HG02938 (cell line): Measurements from ENCODE around the gene GPR107.

ENCODE experiments used
- ATAC-seq: cut with Tn5 transposase; IDR thresholded peaks from one replicate; pipeline ENCODE4 v1.9.1; 2021; ENCODE audit warnings: mild to moderate bottlenecking, moderate library complexity; ENCODE audit not compliant: unreplicated experiment

The GPR107 gene

DNA sequence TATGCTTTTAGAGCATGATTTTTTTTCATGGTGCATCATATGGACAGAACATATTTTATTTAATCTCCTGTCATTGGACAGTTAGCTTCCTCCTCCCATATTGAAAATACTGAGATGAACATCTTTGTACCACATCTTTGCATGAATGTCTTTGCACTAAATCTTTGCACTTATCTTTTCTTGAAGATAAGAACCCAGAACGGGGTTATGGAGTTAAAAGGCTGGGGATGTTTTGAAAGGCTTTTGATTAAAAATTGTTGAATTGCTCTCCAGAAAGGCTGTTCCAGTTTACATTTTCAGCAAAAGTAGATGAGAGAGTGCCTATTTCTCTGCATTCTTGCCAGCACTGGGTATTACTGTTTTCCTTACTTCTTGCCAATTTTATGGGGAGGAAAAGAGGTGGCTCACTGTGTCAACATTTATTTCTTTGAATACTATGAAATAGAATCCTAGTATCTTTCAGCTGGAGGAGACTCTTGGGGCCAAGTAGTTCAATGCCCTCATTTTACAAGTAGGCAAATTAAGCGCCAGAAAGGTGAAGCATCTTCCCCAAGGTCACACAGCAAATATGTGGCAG is 125.7 kb downstream of the GPR107 start:
- ATAC-seq = no peak

DNA sequence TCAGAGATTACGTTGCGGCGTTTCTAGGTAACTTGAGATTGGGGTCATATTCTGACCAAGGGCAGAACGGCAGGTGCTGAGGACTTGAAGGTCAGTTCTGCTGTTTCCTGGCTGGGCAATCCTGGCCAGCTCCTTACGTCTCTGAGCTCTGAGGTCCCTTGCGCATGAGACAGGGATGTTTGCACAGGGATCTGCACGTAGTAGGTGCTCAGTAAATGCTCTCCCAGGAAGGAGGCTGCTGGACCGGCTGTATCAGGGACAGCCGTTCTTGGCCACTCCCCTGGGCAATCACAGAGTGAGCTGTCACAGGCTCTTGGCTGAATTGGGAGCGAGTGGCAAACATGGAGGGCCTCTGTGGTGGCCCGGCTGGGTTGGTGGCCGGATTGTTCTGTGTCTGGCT is 126.8 kb downstream of the GPR107 start:
- no peak for ATAC-seq

DNA sequence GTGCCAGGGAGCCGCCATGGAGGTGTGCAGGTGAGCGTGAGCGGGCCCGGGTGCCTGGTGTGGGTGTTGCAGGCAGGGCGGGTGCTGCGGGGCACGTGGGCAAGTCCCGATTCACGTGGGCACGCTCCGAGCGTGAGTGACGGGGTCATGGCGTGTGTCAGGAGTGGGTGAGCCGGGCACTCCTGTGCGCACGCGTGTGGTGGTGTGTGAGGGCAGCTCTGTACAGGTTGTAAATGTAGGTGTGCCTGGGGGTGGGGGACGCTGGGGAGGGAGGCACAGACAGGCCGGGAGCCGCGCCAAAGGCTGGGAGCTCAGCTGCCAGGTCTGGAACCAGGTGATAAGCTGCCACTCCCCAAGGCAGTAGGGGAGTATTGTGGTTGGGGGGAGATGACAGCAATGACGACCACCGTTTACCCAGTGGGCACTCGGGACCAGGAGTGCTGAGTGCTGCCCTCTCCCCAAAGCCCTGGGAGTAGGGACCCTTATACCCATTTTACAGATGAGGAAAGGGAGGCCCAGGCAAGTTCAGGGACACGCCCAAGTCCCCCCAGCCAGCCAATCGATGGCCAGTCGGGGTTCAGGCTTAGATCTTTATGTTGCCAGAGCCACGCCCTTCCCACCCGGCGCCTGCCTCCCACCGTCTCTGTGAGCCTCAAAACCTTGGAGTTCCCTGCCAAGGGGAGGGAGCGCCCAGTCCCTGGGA is 128.1 kb downstream of the GPR107 start:
- ATAC-seq = no peak

DNA sequence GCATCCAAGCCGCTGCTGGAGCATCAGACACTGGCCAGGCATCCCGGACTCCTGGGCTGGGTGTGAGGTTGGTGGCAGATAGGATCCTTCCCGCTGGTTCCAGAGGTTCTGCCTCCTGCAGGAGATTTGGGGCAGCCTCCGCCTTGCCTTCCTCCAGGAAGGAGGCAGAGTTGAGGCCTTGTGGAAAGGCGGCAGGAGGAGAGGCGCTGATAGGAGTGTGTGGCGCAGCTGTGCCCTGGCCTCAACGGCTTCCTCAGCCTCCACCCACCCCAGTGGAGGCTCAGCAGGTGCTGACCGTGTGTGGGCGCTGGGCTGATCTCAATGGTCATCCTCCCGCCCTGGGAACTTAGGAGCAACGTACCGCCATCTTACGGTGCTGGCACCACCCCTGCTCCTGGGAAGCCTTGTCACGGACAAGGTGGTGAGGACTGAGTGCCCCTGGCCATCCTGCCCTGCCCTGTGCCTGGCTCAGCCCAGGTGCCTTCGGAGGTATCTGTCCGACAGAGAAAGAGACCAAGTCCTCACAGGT is 128.7 kb downstream of the GPR107 start:
- ATAC-seq = no peak

DNA sequence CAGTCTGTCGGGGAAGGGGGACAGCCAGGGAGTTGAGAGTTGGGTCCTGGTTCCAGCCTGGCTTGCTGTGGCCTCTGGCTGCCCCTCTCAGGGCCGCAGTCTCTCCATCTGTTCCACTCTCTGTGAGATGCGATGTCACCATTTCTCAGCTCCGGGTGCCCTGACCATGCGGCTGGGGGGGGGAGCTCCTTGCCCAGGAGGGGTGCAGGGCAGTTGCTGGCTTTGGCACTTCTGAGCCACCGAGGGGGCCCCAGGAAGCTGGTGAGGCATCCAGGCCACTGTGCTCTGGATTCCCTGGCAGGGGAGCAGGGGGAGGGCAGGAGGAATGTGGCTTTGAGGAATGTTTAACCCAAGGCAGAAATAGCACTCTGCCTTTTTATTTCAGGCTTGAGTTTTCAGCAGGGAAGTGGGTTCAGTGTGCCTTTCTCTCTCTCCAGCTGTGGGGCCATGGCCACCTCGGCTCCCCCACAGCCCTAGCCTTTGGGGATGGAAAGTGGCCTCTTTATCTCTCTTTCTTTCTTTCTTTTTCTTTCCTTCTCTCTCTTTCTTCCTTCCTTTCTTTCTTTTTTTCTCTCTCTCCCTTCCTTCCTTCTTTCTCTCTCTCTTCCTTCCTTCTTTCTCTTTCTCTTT is 129.5 kb downstream of the GPR107 start:
- ATAC-seq = no peak

DNA sequence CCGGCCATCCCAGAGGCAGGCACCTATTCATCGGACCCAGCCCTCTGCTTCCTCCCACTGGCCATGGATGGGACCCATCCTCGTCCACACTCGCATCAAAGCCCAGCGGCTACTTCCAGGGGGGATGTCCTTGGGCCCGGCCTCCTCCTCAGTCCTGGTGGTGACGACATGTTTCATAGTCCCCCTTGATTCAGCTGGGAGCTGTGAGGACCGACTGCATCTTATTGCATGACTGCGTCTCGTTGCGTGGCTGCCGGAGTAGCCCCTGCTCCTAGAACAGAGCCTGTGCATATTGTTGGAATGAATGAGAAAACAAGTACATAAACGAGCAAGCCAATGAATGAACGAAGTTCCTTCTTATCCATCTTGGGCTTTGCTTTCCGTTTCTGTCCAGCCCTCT is 131.3 kb downstream of the GPR107 start:
- ATAC-seq = no peak

- no peak for ATAC-seq
These were observed 131.9 kb downstream of the GPR107 start for GRCh38 chr9:130185490-130186031.

DNA sequence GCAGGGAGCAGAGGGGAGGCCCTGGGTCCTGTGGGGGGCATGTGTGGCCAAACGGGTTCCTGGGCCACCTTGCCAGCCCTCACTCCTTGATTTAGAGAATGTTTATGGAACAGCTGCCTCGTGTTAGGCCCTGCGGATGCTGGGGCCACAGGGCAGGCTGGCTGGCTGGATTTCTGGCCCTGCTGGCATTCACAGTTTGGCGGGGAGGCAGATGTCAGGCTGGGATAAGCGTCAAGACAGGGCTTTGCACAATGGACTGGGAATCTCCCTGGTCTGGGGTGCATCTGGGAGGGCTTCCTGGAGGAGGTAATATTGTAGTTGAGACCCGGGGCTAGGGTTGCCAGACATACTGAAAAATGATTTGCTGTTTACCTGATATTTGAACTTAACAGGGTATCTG is 132.3 kb downstream of the GPR107 start:
- no peak for ATAC-seq

GRCh38 chr9:130186839-130187522 is 133.3 kb downstream of the GPR107 start:
- ATAC-seq = no peak

DNA sequence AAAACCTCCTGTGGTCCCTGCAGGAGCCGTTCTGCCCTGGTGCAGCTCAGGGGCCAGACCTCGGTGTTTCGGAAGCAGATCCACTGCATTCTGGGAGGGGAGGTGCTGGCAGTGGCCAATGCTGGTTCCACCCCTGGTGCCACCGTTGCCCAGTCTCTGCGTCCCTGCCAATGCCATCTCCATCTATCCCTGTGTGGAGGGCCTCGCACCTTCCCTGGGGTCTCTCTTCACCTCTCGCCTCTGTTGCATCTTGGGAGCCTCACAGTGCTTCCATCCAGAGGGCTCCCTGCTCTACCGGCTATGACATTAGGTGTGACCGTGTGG is 133.8 kb downstream of the GPR107 start:
- no peak for ATAC-seq

DNA sequence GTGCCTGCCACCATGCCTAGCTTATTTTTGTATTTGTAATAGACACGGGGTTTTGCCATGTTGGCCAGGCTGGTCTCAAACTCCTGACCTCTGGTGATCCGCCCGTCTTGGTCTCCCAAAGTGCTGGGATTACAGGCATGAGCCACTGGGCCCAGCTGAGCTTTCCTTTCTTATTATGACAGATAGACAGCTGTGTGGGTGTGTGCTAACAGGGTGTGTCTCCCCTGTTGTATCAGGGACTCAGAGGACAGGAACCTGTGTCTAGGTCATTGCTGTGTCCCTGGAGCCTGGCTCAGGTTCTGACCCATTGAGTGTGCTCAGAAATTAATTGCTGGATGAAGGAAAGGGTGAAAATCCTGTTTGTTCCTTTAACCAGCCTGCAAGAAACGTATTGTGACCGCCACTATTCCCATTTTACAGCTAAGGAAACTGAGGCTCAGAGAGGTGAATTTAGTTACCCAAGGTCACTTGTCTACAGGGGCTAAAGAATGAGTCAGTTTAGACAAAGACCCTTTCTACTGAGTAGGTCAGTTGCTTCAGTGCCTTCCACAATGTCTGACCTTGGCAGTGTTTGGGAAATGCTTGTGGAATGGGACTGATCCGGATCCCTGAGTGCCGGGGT is 135.3 kb downstream of the GPR107 start:
- no peak for ATAC-seq
